ENCODE results near the gene FAM50A.

The FAM50A gene

DNA sequence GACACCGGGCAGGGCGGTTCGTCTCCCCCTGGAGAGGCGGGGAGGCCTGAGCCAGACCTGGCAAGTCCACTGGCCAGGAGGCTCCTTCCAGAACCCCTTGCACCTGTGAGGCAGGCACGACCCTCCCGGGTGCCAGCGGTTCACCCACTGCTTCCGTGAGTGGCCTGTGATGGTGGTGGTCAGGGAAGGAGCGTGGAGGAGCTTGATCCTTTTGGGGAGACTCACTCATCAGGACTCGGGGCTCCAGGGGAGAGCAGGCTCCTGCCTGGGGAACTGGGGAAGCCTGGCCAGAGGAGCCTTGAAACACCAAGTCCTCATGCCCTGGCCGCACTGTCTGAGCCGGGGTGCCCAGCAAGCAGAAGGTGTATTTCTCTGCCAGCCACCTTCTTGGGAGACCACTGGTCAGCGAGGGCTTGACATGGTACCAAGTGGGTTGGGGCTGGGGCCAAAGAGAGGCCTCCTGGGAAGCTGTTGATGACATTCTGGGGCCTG is 860 bp downstream of the FAM50A start:
- H3K79me2 ChIP-seq (ENCODE audit: insufficient read depth, low read length), result no peaks in the 10 kb centered on the region; the same call in 1 of the 2 replicates
- no peaks in the 10 kb centered on the region for H3K27me3 ChIP-seq (ENCODE audit: low read length)
- H4K20me1 ChIP-seq (ENCODE audit: low read depth, low read length), result no peaks in the 10 kb centered on the region
- no peak overlapping the region for H2AFZ ChIP-seq (ENCODE audit: low read depth, low read length, severe bottlenecking)
- H3K9ac ChIP-seq (ENCODE audit: low read length), result peak overlapping the region; percentile 86
- no peaks in the 10 kb centered on the region for H3K36me3 ChIP-seq (ENCODE audit: low read length)
- no peaks in the 10 kb centered on the region for H3K9me2 ChIP-seq (replicated peaks; ENCODE audit: insufficient read depth, low read length)
- TF ChIP-seq, protein P1, sequence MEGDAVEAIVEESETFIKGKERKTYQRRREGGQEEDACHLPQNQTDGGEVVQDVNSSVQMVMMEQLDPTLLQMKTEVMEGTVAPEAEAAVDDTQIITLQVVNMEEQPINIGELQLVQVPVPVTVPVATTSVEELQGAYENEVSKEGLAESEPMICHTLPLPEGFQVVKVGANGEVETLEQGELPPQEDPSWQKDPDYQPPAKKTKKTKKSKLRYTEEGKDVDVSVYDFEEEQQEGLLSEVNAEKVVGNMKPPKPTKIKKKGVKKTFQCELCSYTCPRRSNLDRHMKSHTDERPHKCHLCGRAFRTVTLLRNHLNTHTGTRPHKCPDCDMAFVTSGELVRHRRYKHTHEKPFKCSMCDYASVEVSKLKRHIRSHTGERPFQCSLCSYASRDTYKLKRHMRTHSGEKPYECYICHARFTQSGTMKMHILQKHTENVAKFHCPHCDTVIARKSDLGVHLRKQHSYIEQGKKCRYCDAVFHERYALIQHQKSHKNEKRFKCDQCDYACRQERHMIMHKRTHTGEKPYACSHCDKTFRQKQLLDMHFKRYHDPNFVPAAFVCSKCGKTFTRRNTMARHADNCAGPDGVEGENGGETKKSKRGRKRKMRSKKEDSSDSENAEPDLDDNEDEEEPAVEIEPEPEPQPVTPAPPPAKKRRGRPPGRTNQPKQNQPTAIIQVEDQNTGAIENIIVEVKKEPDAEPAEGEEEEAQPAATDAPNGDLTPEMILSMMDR (IDR thresholded peaks at IDR 0.05; ENCODE audit: insufficient read depth, low read length, poor library complexity, severe bottlenecking), result no peak
- TF ChIP-seq EZH2phosphoT487 (conservative IDR thresholded peaks at IDR 0.05; ENCODE audit: low read length), result no peak
- H3F3A ChIP-seq (ENCODE audit: insufficient read depth), result 0 out of 2 replicates have a peak, but pooled peaks cover 5% of the 10 kb centered on the region
- no peak overlapping the region for H3K27ac ChIP-seq (ENCODE audit: low read depth, low read length)
- H3K9me3 ChIP-seq (ENCODE audit: insufficient read depth, low read length), result no peaks in the 10 kb centered on the region
- H3K4me2 ChIP-seq (ENCODE audit: low read depth, low read length, poor library complexity, severe bottlenecking), result peak overlapping the region; percentile 72
- peak overlapping the region; percentile 66 for H3K4me3 ChIP-seq (ENCODE audit: insufficient read depth, low read length, poor library complexity, severe bottlenecking)

GRCh38 chrX:154445776-154446175 is 1.8 kb downstream of the FAM50A start:
- no peak overlapping the region for H3K27ac ChIP-seq (ENCODE audit: low read depth, low read length)
- no peak overlapping the region for H3K4me3 ChIP-seq (ENCODE audit: insufficient read depth, low read length, poor library complexity, severe bottlenecking)
- H2AFZ ChIP-seq (ENCODE audit: low read depth, low read length, severe bottlenecking), result no peak overlapping the region
- no peaks in the 10 kb centered on the region for H3K27me3 ChIP-seq (ENCODE audit: low read length)
- H3K4me2 ChIP-seq (ENCODE audit: low read depth, low read length, poor library complexity, severe bottlenecking), result no peak overlapping the region
- H3F3A ChIP-seq (ENCODE audit: insufficient read depth), result 0 out of 2 replicates have a peak, but pooled peaks cover 5% of the 10 kb centered on the region
- TF ChIP-seq, protein P1 (IDR thresholded peaks at IDR 0.05; ENCODE audit: insufficient read depth, low read length, poor library complexity, severe bottlenecking), result no peak
- no peak for TF ChIP-seq EZH2phosphoT487 (conservative IDR thresholded peaks at IDR 0.05; ENCODE audit: low read length)
- no peaks in the 10 kb centered on the region for H3K9me3 ChIP-seq (ENCODE audit: insufficient read depth, low read length)
- H3K36me3 ChIP-seq (ENCODE audit: low read length), result no peaks in the 10 kb centered on the region
- no peaks in the 10 kb centered on the region; the same call in 1 of the 2 replicates for H3K79me2 ChIP-seq (ENCODE audit: insufficient read depth, low read length)
- no peak overlapping the region for H3K9ac ChIP-seq (ENCODE audit: low read length)
- H4K20me1 ChIP-seq (ENCODE audit: low read depth, low read length), result no peaks in the 10 kb centered on the region
- H3K9me2 ChIP-seq (replicated peaks; ENCODE audit: insufficient read depth, low read length), result no peaks in the 10 kb centered on the region

DNA sequence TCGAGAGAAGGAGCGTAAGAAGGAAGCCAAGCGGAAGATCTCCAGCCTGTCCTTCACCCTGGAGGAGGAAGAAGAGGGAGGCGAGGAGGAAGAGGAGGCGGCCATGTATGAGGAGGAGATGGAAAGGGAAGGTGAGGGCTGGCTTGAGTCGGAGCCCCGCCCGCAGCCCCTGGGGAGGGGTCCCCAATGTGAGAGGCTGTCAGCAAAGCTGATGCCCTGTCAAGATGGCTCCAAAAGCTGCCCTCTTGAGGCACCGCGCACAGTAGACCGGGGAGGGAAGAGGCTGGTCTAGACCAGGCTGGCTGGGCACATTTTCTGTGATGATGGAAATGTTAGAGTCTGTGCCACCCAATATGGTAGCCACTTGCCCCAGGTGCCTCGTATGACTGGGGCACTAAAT is 2.5 kb downstream of the FAM50A start:
- no peaks in the 10 kb centered on the region for H3K9me2 ChIP-seq (replicated peaks; ENCODE audit: insufficient read depth, low read length)
- no peaks in the 10 kb centered on the region; the same call in 1 of the 2 replicates for H3K79me2 ChIP-seq (ENCODE audit: insufficient read depth, low read length)
- no peaks in the 10 kb centered on the region for H3K36me3 ChIP-seq (ENCODE audit: low read length)
- TF ChIP-seq EZH2phosphoT487 (conservative IDR thresholded peaks at IDR 0.05; ENCODE audit: low read length), result no peak
- TF ChIP-seq, protein P1 (IDR thresholded peaks at IDR 0.05; ENCODE audit: insufficient read depth, low read length, poor library complexity, severe bottlenecking), result no peak
- no peaks in the 10 kb centered on the region for H3K9me3 ChIP-seq (ENCODE audit: insufficient read depth, low read length)
- no peak overlapping the region for H3K9ac ChIP-seq (ENCODE audit: low read length)
- no peaks in the 10 kb centered on the region for H4K20me1 ChIP-seq (ENCODE audit: low read depth, low read length)
- H3K4me2 ChIP-seq (ENCODE audit: low read depth, low read length, poor library complexity, severe bottlenecking), result no peak overlapping the region
- no peaks in the 10 kb centered on the region for H3K27me3 ChIP-seq (ENCODE audit: low read length)
- no peak overlapping the region for H2AFZ ChIP-seq (ENCODE audit: low read depth, low read length, severe bottlenecking)
- 0 out of 2 replicates have a peak, but pooled peaks cover 5% of the 10 kb centered on the region for H3F3A ChIP-seq (ENCODE audit: insufficient read depth)
- H3K4me3 ChIP-seq (ENCODE audit: insufficient read depth, low read length, poor library complexity, severe bottlenecking), result no peak overlapping the region
- H3K27ac ChIP-seq (ENCODE audit: low read depth, low read length), result no peak overlapping the region
